OCI-LY1 (cell line): ENCODE data around the gene NAV2.

Experiments
- CTCF ChIP-seq: fragments of 200-600 bp; sonication (generic), shearing (Covaris generic); IDR thresholded peaks from 2 replicates; pipeline ENCODE4 v1.5.1; 2017; ENCODE audit warnings: mild to moderate bottlenecking, antibody characterized with exemption, low read length, moderate library complexity, mixed read lengths
- EZH2 ChIP-seq: fragments of 200-600 bp; sonication (generic), shearing (Covaris generic); IDR thresholded peaks from 2 replicates; pipeline ENCODE4 v1.8.0; 2017; ENCODE audit warnings: borderline replicate concordance, mixed run types, mild to moderate bottlenecking, antibody characterized with exemption, low read length, moderate library complexity, mixed read lengths

GRCh38 chr11:20089796-20090653 is 377.4 kb downstream of the NAV2 start:
- no peak for TF ChIP-seq CTCF
- no peak for TF ChIP-seq EZH2
